WTC11 (cell line): Measurements from ENCODE around the gene APBA1. TPM values are rescaled to one million over a fixed set of nuclear protein-coding genes. Genes with fewer than 3 reads are reported as not detected.

Experiments
- ATAC-seq: fragments of 200-7000 bp; cut with Tn5 transposase; 2 replicates; pipeline ENCODE4 v1.10.0; 2021; ENCODE audit warnings: mild to moderate bottlenecking, moderate library complexity
- CTCF ChIA-PET: fragments of 300-600 bp; sonication (Branson Sonifier 250); formaldehyde crosslinking; loops from one replicate; lab custom pipeline; 2021; ENCODE audit warnings: antibody characterized with exemption; lab: Charles Lee
- POLR2A ChIA-PET: fragments of 350-600 bp; sonication (Branson Sonifier 250); formaldehyde crosslinking; loops from one replicate; lab custom pipeline; 2021; ENCODE audit warnings: antibody characterized with exemption; lab: Charles Lee
- DNase-seq: peaks from one replicate; pipeline ENCODE4 v3.0.0; 2021; ENCODE audit warnings: low spot score
- H3K27ac Mint-ChIP-seq: 2 replicates; pipeline ENCODE4 v1.8.0; 2021; ENCODE audit warnings: mixed read lengths
- H3K27me3 Mint-ChIP-seq: 2 replicates; pipeline ENCODE4 v1.8.0; 2021; ENCODE audit warnings: low read depth, mild to moderate bottlenecking, moderate library complexity, mixed read lengths
- H3K36me3 Mint-ChIP-seq: 2 replicates; pipeline ENCODE4 v1.8.0; 2021; ENCODE audit warnings: mixed read lengths
- H3K4me1 Mint-ChIP-seq: 2 replicates; pipeline ENCODE4 v1.8.0; 2022; ENCODE audit warnings: mixed read lengths
- H3K4me3 Mint-ChIP-seq: 2 replicates; pipeline ENCODE4 v1.8.0; 2021; ENCODE audit warnings: mild to moderate bottlenecking, moderate library complexity, mixed read lengths
- H3K9me3 Mint-ChIP-seq: 2 replicates; pipeline ENCODE4 v1.8.0; 2021; ENCODE audit warnings: mixed read lengths
- AFF4 ChIP-seq: sonication (generic); formaldehyde crosslinking; IDR thresholded peaks from 2 replicates; pipeline ENCODE4 v1.8.1; 2023; ENCODE audit warnings: mild to moderate bottlenecking, missing genetic modification reagents, borderline replicate concordance
- CREB1 ChIP-seq: sonication (generic); formaldehyde crosslinking; IDR thresholded peaks from 2 replicates; pipeline ENCODE4 v1.8.0; 2023; ENCODE audit warnings: mild to moderate bottlenecking, missing genetic modification reagents
- CREM ChIP-seq: sonication (generic); formaldehyde crosslinking; IDR thresholded peaks from 2 replicates; pipeline ENCODE4 v1.8.1; 2022; ENCODE audit warnings: mild to moderate bottlenecking, missing genetic modification reagents, moderate library complexity
- E2F1 ChIP-seq: sonication (generic); formaldehyde crosslinking; IDR thresholded peaks from 2 replicates; pipeline ENCODE4 v1.8.0; 2022; ENCODE audit warnings: mild to moderate bottlenecking, missing genetic modification reagents
- GRHL2 ChIP-seq: fragments of 250-450 bp; sonication (Bioruptor Pico); IDR thresholded peaks from 2 replicates; pipeline ENCODE4 v1.8.0; 2022; ENCODE audit warnings: mild to moderate bottlenecking, moderate library complexity; ENCODE audit not compliant: insufficient replicate concordance, severe bottlenecking
- JAZF1 ChIP-seq: fragments of 250-450 bp; sonication (Bioruptor Pico); IDR thresholded peaks from 2 replicates; pipeline ENCODE4 v1.9.0; 2021; ENCODE audit warnings: moderate library complexity, mild to moderate bottlenecking, inconsistent platforms
- MAX ChIP-seq: sonication (generic); formaldehyde crosslinking; IDR thresholded peaks from 2 replicates; pipeline ENCODE4 v1.8.0; 2022; ENCODE audit warnings: mild to moderate bottlenecking, missing genetic modification reagents
- MYBL2 ChIP-seq: sonication (generic); formaldehyde crosslinking; IDR thresholded peaks from 2 replicates; pipeline ENCODE4 v1.8.1; 2023; ENCODE audit warnings: mild to moderate bottlenecking, moderate library complexity, missing genetic modification reagents
- NFE2L1 ChIP-seq: sonication (generic); formaldehyde crosslinking; IDR thresholded peaks from 2 replicates; pipeline ENCODE4 v1.8.1; 2023; ENCODE audit warnings: missing genetic modification reagents
- NR2C2 ChIP-seq: sonication (generic); formaldehyde crosslinking; IDR thresholded peaks from 2 replicates; pipeline ENCODE4 v1.8.0; 2022; ENCODE audit warnings: mild to moderate bottlenecking, missing genetic modification reagents
- ZBTB43 ChIP-seq: sonication (generic); formaldehyde crosslinking; IDR thresholded peaks from 2 replicates; pipeline ENCODE4 v1.8.1; 2023; ENCODE audit warnings: mild to moderate bottlenecking, missing genetic modification reagents
- ZNF425 ChIP-seq: fragments of 250-450 bp; sonication (Bioruptor Pico); conservative IDR thresholded peaks from 2 replicates; pipeline ENCODE4 v1.9.0; 2021; ENCODE audit warnings: mild to moderate bottlenecking
- ZNF671 ChIP-seq: fragments of 250-450 bp; sonication (Bioruptor Pico); IDR thresholded peaks from 2 replicates; pipeline ENCODE4 v1.8.0; 2021; ENCODE audit warnings: mild to moderate bottlenecking
- total RNA-seq: library from RNA; stranded (reverse); gene quantifications from 3 replicates; pipeline ENCODE4 v1.2.3, GENCODE V29; 2021
- TF ChIP-seq, protein P1 (sequence below): sonication (generic); formaldehyde crosslinking; IDR thresholded peaks from 2 replicates; pipeline ENCODE4 v1.8.0; 2022; ENCODE audit warnings: mild to moderate bottlenecking, missing genetic modification reagents
- TF ChIP-seq, protein P2 (sequence below): fragments of 250-450 bp; sonication (Bioruptor Pico); IDR thresholded peaks from 2 replicates; pipeline ENCODE4 v1.9.0; 2021; ENCODE audit warnings: mild to moderate bottlenecking
- TF ChIP-seq, protein P3 (sequence below): sonication (generic); formaldehyde crosslinking; IDR thresholded peaks from 2 replicates; pipeline ENCODE4 v1.8.1; 2023; ENCODE audit warnings: mild to moderate bottlenecking, missing genetic modification reagents, moderate library complexity

APBA1 gene
- total RNA-seq, 1 experiment from 2014 or later: 0.94 TPM

DNA sequence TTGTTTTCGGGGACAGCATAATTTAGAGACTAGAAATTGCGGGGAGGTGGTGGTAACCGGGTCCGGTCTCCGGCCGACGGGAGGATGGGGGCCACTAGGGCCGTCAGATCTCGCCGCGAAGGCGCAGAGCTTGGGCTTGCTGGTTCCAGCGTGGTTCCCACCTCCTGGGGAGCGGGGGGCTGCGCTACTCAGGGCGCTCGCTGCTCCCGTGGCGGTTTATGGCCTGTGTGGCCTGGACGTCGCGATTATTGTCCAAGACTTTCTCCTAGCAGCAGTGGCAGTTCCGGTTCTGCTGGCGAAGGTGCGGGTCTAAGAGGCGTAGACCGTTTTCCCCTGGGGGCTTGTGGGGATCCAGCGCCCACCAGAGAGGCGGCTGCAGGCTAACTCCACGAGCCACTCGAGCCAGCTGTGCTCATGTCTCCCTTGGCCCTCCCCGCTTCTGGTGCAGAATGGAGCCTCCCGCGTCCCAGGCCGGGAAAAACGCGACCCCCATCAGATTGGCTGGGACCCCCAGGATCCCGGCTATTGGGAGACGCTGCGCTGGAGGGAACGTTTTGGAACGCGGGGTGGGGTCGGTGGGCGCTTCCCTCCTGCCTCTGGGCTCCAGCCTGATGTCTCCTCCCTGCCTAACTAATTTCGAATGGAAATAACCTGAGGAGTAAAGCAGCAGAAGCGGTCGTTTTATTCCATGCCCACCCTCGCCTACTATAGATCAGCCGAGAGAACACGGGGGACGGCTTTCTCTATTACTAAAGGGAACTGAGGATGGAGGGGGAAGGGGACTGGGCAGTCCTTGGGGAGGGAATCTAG, 260.0 kb downstream of the APBA1 start:
- CTCF ChIA-PET: interaction anchor here (0.6 to 1.8 kb wide), 7 partner anchors 10 to 519 kb away, joined by 3 to 15 read pairs (median 4); no protein-coding TSS in a partner anchor
- H3K27me3 Mint-ChIP-seq: no peaks in the 10 kb centered on the region; the same call in 1 of the 2 replicates
- H3K27ac Mint-ChIP-seq: no peak overlapping the region
- TF ChIP-seq CREM (no peak), MYBL2 (CRISPR knock-in tag) (peak; percentile 41; the same call in 1 of the 2 replicates)
- TF ChIP-seq, protein P1, sequence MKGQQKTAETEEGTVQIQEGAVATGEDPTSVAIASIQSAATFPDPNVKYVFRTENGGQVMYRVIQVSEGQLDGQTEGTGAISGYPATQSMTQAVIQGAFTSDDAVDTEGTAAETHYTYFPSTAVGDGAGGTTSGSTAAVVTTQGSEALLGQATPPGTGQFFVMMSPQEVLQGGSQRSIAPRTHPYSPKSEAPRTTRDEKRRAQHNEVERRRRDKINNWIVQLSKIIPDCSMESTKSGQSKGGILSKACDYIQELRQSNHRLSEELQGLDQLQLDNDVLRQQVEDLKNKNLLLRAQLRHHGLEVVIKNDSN (CRISPR knock-in tag): peak; percentile 26; the same call in 1 of the 2 replicates
- TF ChIP-seq, all 79 proteins: peak for 2
- ATAC-seq (peak; percentile 36), DNase-seq (peak; percentile 30)
- no peak overlapping the region for H3K4me3 Mint-ChIP-seq
- POLR2A ChIA-PET: interaction anchor here (0.6 kb wide), 1 partner anchor 73 kb away, joined by 3 read pairs; no protein-coding TSS in a partner anchor
- H3K9me3 Mint-ChIP-seq: no peaks in the 10 kb centered on the region
- 0 out of 2 replicates have a peak, but pooled peaks cover 2% of the 10 kb centered on the region for H3K36me3 Mint-ChIP-seq
- peaks cover 46% of the 10 kb centered on the region for H3K4me1 Mint-ChIP-seq

DNA sequence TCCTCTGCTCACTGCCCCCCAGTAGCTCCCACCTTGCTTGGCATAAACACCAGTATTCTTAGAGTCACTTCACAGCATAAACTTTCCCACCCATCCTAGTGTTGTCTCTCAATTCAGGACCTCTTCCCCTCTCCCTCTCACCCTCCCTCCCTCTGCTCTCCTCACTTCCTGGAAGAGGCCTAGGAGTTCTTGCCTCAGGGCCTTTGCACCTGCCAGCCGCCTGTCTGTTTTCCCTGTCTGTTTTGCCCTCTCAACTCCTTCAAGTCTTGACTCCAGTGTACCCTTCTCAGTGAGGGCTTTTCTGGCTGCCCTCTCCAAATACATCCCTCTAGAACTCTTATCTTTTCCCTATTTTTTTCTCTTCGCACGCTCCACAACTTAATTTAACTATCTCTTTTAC, 260.9 kb downstream of the APBA1 start:
- H3K27ac Mint-ChIP-seq: no peak overlapping the region
- peaks cover 46% of the 10 kb centered on the region for H3K4me1 Mint-ChIP-seq
- DNase-seq (no peak), ATAC-seq (no peak)
- TF ChIP-seq CREB1 (CRISPR knock-in tag): no peak
- TF ChIP-seq, protein P2, sequence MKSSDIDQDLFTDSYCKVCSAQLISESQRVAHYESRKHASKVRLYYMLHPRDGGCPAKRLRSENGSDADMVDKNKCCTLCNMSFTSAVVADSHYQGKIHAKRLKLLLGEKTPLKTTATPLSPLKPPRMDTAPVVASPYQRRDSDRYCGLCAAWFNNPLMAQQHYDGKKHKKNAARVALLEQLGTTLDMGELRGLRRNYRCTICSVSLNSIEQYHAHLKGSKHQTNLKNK: no peak
- TF ChIP-seq AFF4: no peak
- TF ChIP-seq MAX: no peak
- no peak for TF ChIP-seq NFE2L1 (CRISPR knock-in tag)
- TF ChIP-seq, protein P3, sequence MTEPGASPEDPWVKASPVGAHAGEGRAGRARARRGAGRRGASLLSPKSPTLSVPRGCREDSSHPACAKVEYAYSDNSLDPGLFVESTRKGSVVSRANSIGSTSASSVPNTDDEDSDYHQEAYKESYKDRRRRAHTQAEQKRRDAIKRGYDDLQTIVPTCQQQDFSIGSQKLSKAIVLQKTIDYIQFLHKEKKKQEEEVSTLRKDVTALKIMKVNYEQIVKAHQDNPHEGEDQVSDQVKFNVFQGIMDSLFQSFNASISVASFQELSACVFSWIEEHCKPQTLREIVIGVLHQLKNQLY (CRISPR knock-in tag): no peak
- TF ChIP-seq, protein P1 (CRISPR knock-in tag): no peak
- TF ChIP-seq ZNF425: no peak
- no peak for TF ChIP-seq ZBTB43 (CRISPR knock-in tag)
- no peak for TF ChIP-seq ZNF671 (CRISPR knock-in tag)
- TF ChIP-seq JAZF1 (CRISPR knock-in tag): no peak
- TF ChIP-seq E2F1: no peak
- no peak for TF ChIP-seq NR2C2 (CRISPR knock-in tag)
- no peak for TF ChIP-seq GRHL2 (CRISPR knock-in tag)
- H3K27me3 Mint-ChIP-seq: no peaks in the 10 kb centered on the region; the same call in 1 of the 2 replicates
- no peak overlapping the region for H3K4me3 Mint-ChIP-seq
- CTCF ChIA-PET: interaction anchor here (0.6 kb wide), 1 partner anchor 26 kb away, joined by 6 read pairs; no protein-coding TSS in a partner anchor
- no peaks in the 10 kb centered on the region for H3K9me3 Mint-ChIP-seq
- POLR2A ChIA-PET: interaction anchor here (0.6 kb wide), 1 partner anchor 74 kb away, joined by 3 read pairs; no protein-coding TSS in a partner anchor
- 0 out of 2 replicates have a peak, but pooled peaks cover 2% of the 10 kb centered on the region for H3K36me3 Mint-ChIP-seq
